ENCODE measurements around the gene SP1. TPM values are rescaled to one million over a fixed set of nuclear protein-coding genes. Genes with fewer than 3 reads are reported as not detected.
"Not testable (repeated sequence)": the region's sequence is repeated elsewhere in the genome, so short reads cannot be mapped to it uniquely, and the experiment has no call there.

Gene SP1
- total RNA-seq, 1 donor from 2014 or later, result 27.4 TPM

- intact Hi-C loops (cut with micrococcal nuclease), result no loop called here
- H3K9me3 ChIP-seq (replicated peaks), result no peaks in the 10 kb centered on the region
- DNase-seq, result peak; percentile 99
Measured at GRCh38 chr12:53441040-53441833, 61.3 kb downstream of the SP1 start, which contains the start of gene PRR13. TSS of gene PRR13 (plus strand) at chr12:53441734. CDS start at chr12:53442715, 981 bp downstream.

GRCh38 chr12:53443955-53444354, 64.0 kb downstream of the SP1 start:
- Histone ChIP-seq H3K27me3 (ENCODE audit: low read depth) (no peaks in the 10 kb centered on the region), H3K9me3 (replicated peaks) (no peaks in the 10 kb centered on the region), H3K36me3 (peaks cover 37% of the 10 kb centered on the region), H3K4me1 (peaks cover 34% of the 10 kb centered on the region), H3K27ac (replicated peaks) (no peak overlapping the region), H3K4me3 (no peak overlapping the region)
- no peak for DNase-seq
- intact Hi-C loops (cut with micrococcal nuclease), result no loop called here
- TF ChIP-seq, protein P1, sequence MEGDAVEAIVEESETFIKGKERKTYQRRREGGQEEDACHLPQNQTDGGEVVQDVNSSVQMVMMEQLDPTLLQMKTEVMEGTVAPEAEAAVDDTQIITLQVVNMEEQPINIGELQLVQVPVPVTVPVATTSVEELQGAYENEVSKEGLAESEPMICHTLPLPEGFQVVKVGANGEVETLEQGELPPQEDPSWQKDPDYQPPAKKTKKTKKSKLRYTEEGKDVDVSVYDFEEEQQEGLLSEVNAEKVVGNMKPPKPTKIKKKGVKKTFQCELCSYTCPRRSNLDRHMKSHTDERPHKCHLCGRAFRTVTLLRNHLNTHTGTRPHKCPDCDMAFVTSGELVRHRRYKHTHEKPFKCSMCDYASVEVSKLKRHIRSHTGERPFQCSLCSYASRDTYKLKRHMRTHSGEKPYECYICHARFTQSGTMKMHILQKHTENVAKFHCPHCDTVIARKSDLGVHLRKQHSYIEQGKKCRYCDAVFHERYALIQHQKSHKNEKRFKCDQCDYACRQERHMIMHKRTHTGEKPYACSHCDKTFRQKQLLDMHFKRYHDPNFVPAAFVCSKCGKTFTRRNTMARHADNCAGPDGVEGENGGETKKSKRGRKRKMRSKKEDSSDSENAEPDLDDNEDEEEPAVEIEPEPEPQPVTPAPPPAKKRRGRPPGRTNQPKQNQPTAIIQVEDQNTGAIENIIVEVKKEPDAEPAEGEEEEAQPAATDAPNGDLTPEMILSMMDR (IDR thresholded peaks at IDR 0.05; ENCODE audit: borderline replicate concordance), result no peak

More at GRCh38 chr12:53441040-53441833, 61.3 kb downstream of the SP1 start, which contains the start of gene PRR13:
- Histone ChIP-seq H3K27me3 (ENCODE audit: low read depth) (no peaks in the 10 kb centered on the region), H3K4me3 (peak within 1 kb of the TSS; percentile 76), H3K27ac (replicated peaks) (peak within 1 kb of the TSS; percentile 91), H3K4me1 (peaks cover 34% of the 10 kb centered on the region), H3K36me3 (peaks cover 26% of the 10 kb centered on the region)
- TF ChIP-seq, protein P1 (IDR thresholded peaks at IDR 0.05; ENCODE audit: borderline replicate concordance), result no peak

DNA sequence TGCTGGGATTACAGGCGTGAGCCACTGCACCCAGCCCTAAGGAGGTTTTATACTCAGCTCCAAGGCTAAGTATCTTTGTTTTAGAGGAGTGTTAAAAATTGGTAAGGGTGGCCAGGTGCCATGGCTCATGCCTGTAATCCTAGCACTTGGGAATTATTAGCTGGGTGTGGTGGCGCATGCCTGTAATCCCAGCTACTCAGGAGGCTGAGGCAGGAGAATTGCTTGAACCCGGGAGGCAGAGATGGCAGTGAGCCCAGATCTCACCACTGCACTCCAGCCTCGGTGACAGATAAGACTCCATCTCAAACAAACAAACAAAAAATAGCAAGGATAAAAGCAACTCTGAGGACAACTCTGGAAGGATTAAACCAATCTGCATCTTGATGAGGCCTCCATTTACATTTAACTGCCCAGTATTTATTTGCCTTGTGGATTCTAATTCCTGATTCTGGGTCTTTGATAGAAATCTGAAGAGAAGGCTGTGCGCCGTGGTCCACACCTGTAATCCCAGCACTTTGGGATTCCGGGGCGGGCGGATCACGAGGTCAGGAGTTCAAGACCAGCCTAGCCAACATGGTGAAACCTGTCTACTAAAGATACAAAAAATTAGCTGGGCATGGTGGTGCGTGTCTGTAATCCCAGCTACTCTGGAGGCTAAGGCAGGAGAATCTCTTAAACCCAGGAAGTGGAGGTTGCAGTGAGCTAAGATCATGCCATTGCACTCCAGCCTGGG, 64.8 kb downstream of the SP1 start:
- DNase-seq; intact Hi-C loops (cut with micrococcal nuclease); H3K9me3 ChIP-seq (replicated peaks); H3K27ac ChIP-seq (replicated peaks); H3K4me3 ChIP-seq; H3K27me3 ChIP-seq (ENCODE audit: low read depth): not testable (repeated sequence)
- Histone ChIP-seq H3K36me3 (peaks cover 37% of the 10 kb centered on the region), H3K4me1 (peaks cover 34% of the 10 kb centered on the region)

- H3K4me3 ChIP-seq, result no peak overlapping the region
- H3K27me3 ChIP-seq (ENCODE audit: low read depth), result no peaks in the 10 kb centered on the region
- no peaks in the 10 kb centered on the region for H3K9me3 ChIP-seq (replicated peaks)
- no peak for DNase-seq
- peaks cover 44% of the 10 kb centered on the region for H3K4me1 ChIP-seq
- TF ChIP-seq, protein P1 (IDR thresholded peaks at IDR 0.05; ENCODE audit: borderline replicate concordance), result no peak
- intact Hi-C loops (cut with micrococcal nuclease), result no loop called here
- H3K27ac ChIP-seq (replicated peaks), result no peak overlapping the region
- H3K36me3 ChIP-seq, result peaks cover 32% of the 10 kb centered on the region
Measured at GRCh38 chr12:53450936-53451335, 71.0 kb downstream of the SP1 start.

- Histone ChIP-seq H3K36me3 (peaks cover 32% of the 10 kb centered on the region), H3K27ac (replicated peaks) (peak within 1 kb of the TSS; percentile 97), H3K4me1 (peaks cover 52% of the 10 kb centered on the region), H3K4me3 (peak within 1 kb of the TSS; percentile 77), H3K27me3 (ENCODE audit: low read depth) (no peaks in the 10 kb centered on the region), H3K9me3 (replicated peaks) (no peaks in the 10 kb centered on the region)
- intact Hi-C loops (cut with micrococcal nuclease), result no loop called here
- DNase-seq, result peak; percentile 98
- TF ChIP-seq, protein P1 (IDR thresholded peaks at IDR 0.05; ENCODE audit: borderline replicate concordance), result peak; percentile 94
Measured at GRCh38 chr12:53451661-53452158, 71.7 kb downstream of the SP1 start, which contains the start of gene PCBP2. TSS of gene PCBP2 (plus strand) at chr12:53452102. CDS start at chr12:53454801, 2,699 bp downstream.

Measured in left ventricle myocardium inferior (tissue), 1 donor.